ENCODE data around the gene NYAP1.
"Not testable (repeated sequence)": the region's sequence is repeated elsewhere in the genome, so short reads cannot be mapped to it uniquely, and the experiment has no call there.

NYAP1 gene

GRCh38 chr7:100484673-100485045 is 932 bp downstream of the NYAP1 start:
- DNase-seq, result no peak

GRCh38 chr7:100485471-100485876 is 1.7 kb downstream of the NYAP1 start:
- no peak for DNase-seq

GRCh38 chr7:100486111-100486636 is 2.4 kb downstream of the NYAP1 start:
- no peak for DNase-seq

- no peak for DNase-seq
These were observed 3.2 kb downstream of the NYAP1 start for GRCh38 chr7:100486753-100487446.

- no peak for DNase-seq
These were observed 4.8 kb downstream of the NYAP1 start for GRCh38 chr7:100488333-100489095.

GRCh38 chr7:100489121-100489520 is 5.4 kb downstream of the NYAP1 start:
- DNase-seq, result no peak

- DNase-seq, result peak in 1 of 2 donors; percentile 43
These were observed 6.1 kb downstream of the NYAP1 start for GRCh38 chr7:100489824-100490223.

GRCh38 chr7:100490483-100491191 is 6.9 kb downstream of the NYAP1 start:
- DNase-seq, result no peak

GRCh38 chr7:100491192-100491578 is 7.5 kb downstream of the NYAP1 start:
- no peak for DNase-seq

- DNase-seq, result no peak
These were observed 9.2 kb downstream of the NYAP1 start for GRCh38 chr7:100492738-100493475.

- DNase-seq, result peak; percentile 63 to 74
These were observed 9.9 kb downstream of the NYAP1 start for GRCh38 chr7:100493476-100494264.

- no peak for DNase-seq
These were observed 12.8 kb downstream of the NYAP1 start for GRCh38 chr7:100496509-100496908.

- not testable (repeated sequence) for DNase-seq
These were observed 17.0 kb downstream of the NYAP1 start for GRCh38 chr7:100500743-100501142.

- not testable (repeated sequence) for DNase-seq
These were observed 20.3 kb downstream of the NYAP1 start for GRCh38 chr7:100504031-100504430.

GRCh38 chr7:100504887-100505611 is 21.3 kb downstream of the NYAP1 start:
- DNase-seq, result no peak

GRCh38 chr7:100506356-100506923 is 22.7 kb downstream of the NYAP1 start:
- no peak for DNase-seq

- DNase-seq, result no peak
These were observed 25.5 kb downstream of the NYAP1 start for GRCh38 chr7:100509231-100509630.

GRCh38 chr7:100510437-100511239 is 26.9 kb downstream of the NYAP1 start:
- no peak for DNase-seq

GRCh38 chr7:100513212-100513810 is 29.6 kb downstream of the NYAP1 start:
- DNase-seq, result no peak

All from stimulated activated CD4-positive, alpha-beta T cell treated with anti-CD3 and anti-CD28 coated beads, Interleukin-2, amount 100 ng/mL, for 24 hours (primary cell).